ENCODE measurements around the gene VPS13A.

Gene VPS13A

DNA sequence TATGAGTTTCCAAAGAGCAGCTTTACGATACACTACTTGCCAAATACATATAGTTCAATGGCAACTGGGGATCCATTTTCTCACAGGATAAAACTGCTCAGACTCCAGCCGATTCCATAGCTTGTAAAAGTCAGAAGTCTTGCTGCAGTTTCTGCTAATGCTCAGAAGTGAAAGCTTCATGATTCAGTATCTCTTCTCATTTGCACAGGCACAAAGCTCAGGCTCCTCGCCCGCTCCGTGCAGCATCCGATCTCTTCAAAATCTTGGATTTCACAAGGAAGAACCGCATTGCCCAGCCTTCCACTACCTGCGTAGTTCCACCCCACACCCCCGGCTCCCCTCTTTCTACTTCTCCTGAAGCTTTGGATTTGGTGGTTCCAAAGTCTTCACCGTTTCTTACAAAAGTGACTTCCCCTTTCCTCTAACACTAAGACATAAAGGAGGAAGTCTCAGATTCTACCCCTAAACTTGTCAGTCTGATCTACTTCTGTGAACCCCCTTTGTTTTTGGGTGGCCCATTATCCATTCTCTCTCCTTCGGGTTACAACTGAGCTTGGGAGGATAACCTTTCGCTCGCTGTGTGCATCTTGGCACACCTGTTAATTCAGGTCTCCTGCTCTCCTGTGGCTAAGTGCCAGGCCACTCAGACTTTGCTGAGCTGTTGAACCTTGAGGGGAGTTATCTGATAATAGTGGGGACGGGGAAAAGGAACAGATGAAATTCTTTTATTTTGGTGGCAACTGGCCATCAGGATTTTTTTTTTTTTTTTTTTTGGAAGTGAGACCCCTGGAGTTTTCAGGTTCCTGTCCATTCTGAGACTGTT, 276.7 kb downstream of the VPS13A start:
- Histone ChIP-seq H3K4me3 (replicated peaks; ENCODE audit: low read depth, low read length) (peak overlapping the region; percentile 47), H3K27me3 (replicated peaks; ENCODE audit: control insufficient read depth, insufficient read depth, low read length) (no peaks in the 10 kb centered on the region; the same call in 1 of the 2 replicates), H3K36me3 (ENCODE audit: control insufficient read depth, insufficient read depth, low read length) (no peaks in the 10 kb centered on the region)
- DNase-seq (ENCODE audit: extremely low read depth, insufficient read length): peak; percentile 10
- TF ChIP-seq, protein P1, sequence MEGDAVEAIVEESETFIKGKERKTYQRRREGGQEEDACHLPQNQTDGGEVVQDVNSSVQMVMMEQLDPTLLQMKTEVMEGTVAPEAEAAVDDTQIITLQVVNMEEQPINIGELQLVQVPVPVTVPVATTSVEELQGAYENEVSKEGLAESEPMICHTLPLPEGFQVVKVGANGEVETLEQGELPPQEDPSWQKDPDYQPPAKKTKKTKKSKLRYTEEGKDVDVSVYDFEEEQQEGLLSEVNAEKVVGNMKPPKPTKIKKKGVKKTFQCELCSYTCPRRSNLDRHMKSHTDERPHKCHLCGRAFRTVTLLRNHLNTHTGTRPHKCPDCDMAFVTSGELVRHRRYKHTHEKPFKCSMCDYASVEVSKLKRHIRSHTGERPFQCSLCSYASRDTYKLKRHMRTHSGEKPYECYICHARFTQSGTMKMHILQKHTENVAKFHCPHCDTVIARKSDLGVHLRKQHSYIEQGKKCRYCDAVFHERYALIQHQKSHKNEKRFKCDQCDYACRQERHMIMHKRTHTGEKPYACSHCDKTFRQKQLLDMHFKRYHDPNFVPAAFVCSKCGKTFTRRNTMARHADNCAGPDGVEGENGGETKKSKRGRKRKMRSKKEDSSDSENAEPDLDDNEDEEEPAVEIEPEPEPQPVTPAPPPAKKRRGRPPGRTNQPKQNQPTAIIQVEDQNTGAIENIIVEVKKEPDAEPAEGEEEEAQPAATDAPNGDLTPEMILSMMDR (IDR thresholded peaks at IDR 0.05; ENCODE audit: insufficient read depth, low read length, poor library complexity, severe bottlenecking): no peak

DNA sequence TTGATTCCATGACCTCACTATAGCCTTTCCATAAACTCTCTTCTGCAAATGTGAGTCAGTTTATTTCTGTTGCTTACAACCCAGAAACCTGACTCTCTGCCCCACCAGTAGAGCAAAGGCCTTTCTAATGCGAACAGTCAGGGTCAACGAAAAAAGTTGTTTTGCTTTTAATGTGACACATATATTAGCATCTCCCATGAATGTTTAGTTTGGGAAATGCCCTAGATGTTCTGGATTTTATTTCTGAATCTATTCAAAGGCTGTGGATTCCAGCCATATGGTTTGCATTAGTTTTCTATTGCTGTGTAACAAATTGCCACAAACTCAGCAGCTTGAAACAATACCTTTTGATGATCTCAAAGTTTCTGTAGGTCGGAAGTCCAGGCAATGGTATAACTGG, 277.3 kb downstream of the VPS13A start:
- Histone ChIP-seq H3K27me3 (replicated peaks; ENCODE audit: control insufficient read depth, insufficient read depth, low read length) (no peaks in the 10 kb centered on the region; the same call in 1 of the 2 replicates), H3K4me3 (replicated peaks; ENCODE audit: low read depth, low read length) (no peak overlapping the region), H3K36me3 (ENCODE audit: control insufficient read depth, insufficient read depth, low read length) (no peaks in the 10 kb centered on the region)
- no peak for DNase-seq (ENCODE audit: extremely low read depth, insufficient read length)
- TF ChIP-seq, protein P1 (IDR thresholded peaks at IDR 0.05; ENCODE audit: insufficient read depth, low read length, poor library complexity, severe bottlenecking): no peak

DNA sequence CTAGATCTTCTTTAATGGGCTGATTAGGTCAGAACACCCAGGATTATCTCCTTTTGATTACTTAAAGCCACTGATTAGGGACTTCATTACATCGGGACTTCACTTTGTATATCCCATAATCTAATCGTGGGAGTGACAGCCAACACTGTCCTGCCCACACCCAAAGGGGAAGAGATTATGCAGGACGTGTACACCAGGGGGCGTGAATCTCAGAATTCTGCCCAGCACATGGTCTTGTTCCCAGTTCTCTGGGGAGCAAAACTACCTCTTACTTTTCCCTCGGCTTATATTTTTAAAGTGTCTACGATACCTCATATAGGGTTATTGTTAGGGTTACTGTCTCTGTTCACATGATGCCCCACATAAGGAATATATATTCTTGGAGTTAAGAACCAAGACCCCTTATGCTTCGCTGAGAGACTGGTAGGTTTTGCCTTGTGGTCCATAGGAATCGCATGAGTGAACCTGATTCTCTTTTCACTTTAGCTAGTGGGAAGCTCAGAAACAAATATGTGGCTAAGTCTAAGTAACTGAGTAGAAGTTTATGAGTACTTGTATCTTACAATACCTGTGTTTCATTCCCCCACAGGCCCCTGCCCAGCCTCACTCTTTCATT, 278.1 kb downstream of the VPS13A start:
- no peak for DNase-seq (ENCODE audit: extremely low read depth, insufficient read length)
- Histone ChIP-seq H3K27me3 (replicated peaks; ENCODE audit: control insufficient read depth, insufficient read depth, low read length) (no peaks in the 10 kb centered on the region; the same call in 1 of the 2 replicates), H3K36me3 (ENCODE audit: control insufficient read depth, insufficient read depth, low read length) (no peaks in the 10 kb centered on the region), H3K4me3 (replicated peaks; ENCODE audit: low read depth, low read length) (no peak overlapping the region)
- TF ChIP-seq, protein P1 (IDR thresholded peaks at IDR 0.05; ENCODE audit: insufficient read depth, low read length, poor library complexity, severe bottlenecking): peak; percentile 59

DNA sequence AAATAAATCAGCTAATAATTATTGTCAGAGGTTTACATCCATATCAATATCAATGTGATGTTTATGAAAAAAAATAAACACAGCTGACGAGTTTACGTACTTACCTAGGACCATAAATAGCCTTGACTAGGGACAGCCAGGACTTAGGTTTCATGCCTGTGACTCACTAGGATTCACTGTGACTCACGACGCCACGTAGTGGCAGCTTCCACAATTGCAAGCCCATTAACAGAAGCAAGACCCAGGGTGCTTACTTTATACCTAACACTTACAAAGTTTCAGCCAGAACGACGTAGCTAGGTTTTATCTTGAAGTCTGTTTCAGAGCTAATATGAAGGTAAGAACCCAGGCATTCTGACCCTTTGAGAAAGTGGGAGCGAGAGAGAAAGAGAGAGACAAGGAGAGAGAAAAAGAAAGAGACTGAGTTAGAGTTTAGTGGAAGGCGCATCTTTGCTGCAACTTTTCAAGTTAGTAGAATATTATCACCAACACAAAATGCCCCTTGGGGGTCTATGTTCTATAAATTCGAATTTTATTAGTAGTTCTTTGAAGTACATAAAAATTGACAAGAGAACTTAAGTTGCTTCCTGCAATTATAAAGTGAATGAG, 279.6 kb downstream of the VPS13A start:
- H3K27me3 ChIP-seq (replicated peaks; ENCODE audit: control insufficient read depth, insufficient read depth, low read length): no peaks in the 10 kb centered on the region; the same call in 1 of the 2 replicates
- no peak overlapping the region for H3K4me3 ChIP-seq (replicated peaks; ENCODE audit: low read depth, low read length)
- TF ChIP-seq, protein P1 (IDR thresholded peaks at IDR 0.05; ENCODE audit: insufficient read depth, low read length, poor library complexity, severe bottlenecking): peak; percentile 93
- DNase-seq (ENCODE audit: extremely low read depth, insufficient read length): peak; percentile 24
- no peaks in the 10 kb centered on the region for H3K36me3 ChIP-seq (ENCODE audit: control insufficient read depth, insufficient read depth, low read length)

DNA sequence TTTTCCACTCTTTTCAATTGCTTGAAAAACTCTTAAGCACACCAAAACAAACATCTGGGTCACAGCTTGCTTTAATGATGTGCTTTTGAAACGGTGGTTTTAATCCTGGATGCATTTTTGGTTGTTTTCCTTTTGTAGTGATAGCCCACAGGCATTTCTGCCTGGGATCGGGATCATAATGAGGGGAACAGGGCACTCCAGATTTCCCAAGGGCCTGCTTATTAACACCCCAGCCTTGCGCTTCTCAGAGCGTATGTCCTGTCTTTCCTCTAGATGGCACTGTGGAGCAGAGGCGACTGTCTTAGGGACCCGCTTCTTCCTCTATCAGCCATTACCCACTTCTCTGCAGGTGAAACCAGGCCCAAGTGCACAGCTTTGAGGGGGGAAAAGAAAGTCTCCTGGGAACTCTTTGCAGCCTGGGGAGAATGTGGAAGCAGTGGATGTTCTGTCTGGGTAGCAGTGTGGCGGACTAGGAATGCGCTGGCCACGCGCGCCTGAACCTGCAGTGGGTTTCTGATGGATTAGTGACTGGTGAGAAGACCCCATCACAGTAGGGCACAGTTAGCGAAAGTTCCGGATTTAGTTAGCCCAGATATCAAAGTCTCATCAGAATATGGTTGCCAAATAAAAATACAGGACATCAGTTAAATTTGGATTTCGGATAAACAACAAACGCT, 280.7 kb downstream of the VPS13A start:
- TF ChIP-seq, protein P1 (IDR thresholded peaks at IDR 0.05; ENCODE audit: insufficient read depth, low read length, poor library complexity, severe bottlenecking): peak; percentile 92
- no peak overlapping the region for H3K4me3 ChIP-seq (replicated peaks; ENCODE audit: low read depth, low read length)
- peak; percentile 38 for DNase-seq (ENCODE audit: extremely low read depth, insufficient read length)
- H3K27me3 ChIP-seq (replicated peaks; ENCODE audit: control insufficient read depth, insufficient read depth, low read length): no peaks in the 10 kb centered on the region; the same call in 1 of the 2 replicates
- no peaks in the 10 kb centered on the region for H3K36me3 ChIP-seq (ENCODE audit: control insufficient read depth, insufficient read depth, low read length)
